DND-41 (cell line): ENCODE results near the gene WDR81.

Experiments used
- ATAC-seq: fragments of 200-7000 bp; cut with Tn5 transposase; 3 replicates; pipeline ENCODE4 v1.9.1; 2021; ENCODE audit warnings: low read depth; ENCODE audit not compliant: insufficient read depth
- DNase-seq: peaks from one replicate; pipeline ENCODE4 v3.0.0-alpha.2; 2020
- H2AFZ ChIP-seq: 2 replicates; pipeline ENCODE4 v1.6.0; 2012; ENCODE audit warnings: low read depth, low read length
- H3K27ac ChIP-seq: 2 replicates; pipeline ENCODE4 v1.5.1; 2012; ENCODE audit warnings: low read length, inconsistent platforms
- H3K27me3 ChIP-seq: fragments of 200-600 bp; sonication (generic); 2 replicates; pipeline ENCODE4 v1.6.0; 2012; ENCODE audit warnings: low read length, mild to moderate bottlenecking, inconsistent platforms; ENCODE audit not compliant: insufficient read depth, poor library complexity
- H3K36me3 ChIP-seq: 2 replicates; pipeline ENCODE4 v1.5.1; 2012; ENCODE audit warnings: low read length, inconsistent platforms; ENCODE audit not compliant: insufficient read depth
- H3K4me1 ChIP-seq: 2 replicates; pipeline ENCODE4 v1.5.1; 2012; ENCODE audit warnings: mild to moderate bottlenecking, low read length; ENCODE audit not compliant: insufficient read depth
- H3K4me2 ChIP-seq: 2 replicates; pipeline ENCODE4 v1.6.0; 2012; ENCODE audit warnings: mild to moderate bottlenecking, moderate library complexity, low read length, inconsistent platforms; ENCODE audit not compliant: insufficient read depth
- H3K4me3 ChIP-seq, 2 experiments: fragments of 200-600 bp in 1 of 2; shearing (Covaris generic) in 1 of 2; 2 replicates each; pipeline ENCODE4 v1.5.1; 2012 to 2016; ENCODE audit warnings: inconsistent platforms in 2 of 2, low read length in 2 of 2, mild to moderate bottlenecking in 2 of 2, low read depth in 1 of 2, moderate library complexity in 1 of 2
- H3K79me2 ChIP-seq: 2 replicates; pipeline ENCODE4 v1.6.0; 2012; ENCODE audit warnings: low read length, inconsistent platforms; ENCODE audit not compliant: insufficient read depth
- H3K9ac ChIP-seq: 2 replicates; pipeline ENCODE4 v1.6.0; 2012; ENCODE audit warnings: low read depth, mild to moderate bottlenecking, inconsistent platforms, low read length, moderate library complexity
- H3K9me3 ChIP-seq: 2 replicates; pipeline ENCODE4 v1.5.1; 2012; ENCODE audit warnings: low read length, moderate library complexity, mild to moderate bottlenecking, inconsistent platforms; ENCODE audit not compliant: insufficient read depth, severe bottlenecking
- H4K20me1 ChIP-seq: 2 replicates; pipeline ENCODE4 v1.6.0; 2012; ENCODE audit warnings: low read length; ENCODE audit not compliant: insufficient read depth
- CTCF ChIP-seq: IDR thresholded peaks from 2 replicates; pipeline ENCODE4 v1.5.1; 2012; ENCODE audit warnings: borderline replicate concordance, low read length, moderate library complexity, mild to moderate bottlenecking; ENCODE audit not compliant: poor library complexity, severe bottlenecking; ENCODE audit errors: extremely low read depth
- EZH2 ChIP-seq: IDR thresholded peaks from 3 replicates; pipeline ENCODE4 v1.6.1; 2012; ENCODE audit warnings: borderline replicate concordance, low read depth, mild to moderate bottlenecking, moderate library complexity, low read length, inconsistent platforms; ENCODE audit not compliant: severe bottlenecking

Gene WDR81

GRCh38 chr17:1715803-1716075 is 8.8 kb upstream of the WDR81 start:
- TF ChIP-seq CTCF: no peak
- no peak for TF ChIP-seq EZH2
- Histone ChIP-seq H3K4me1 (peaks cover 23% of the 10 kb centered on the region), H3K36me3 (no peaks in the 10 kb centered on the region), H3K79me2 (no peaks in the 10 kb centered on the region), H3K27me3 (no peaks in the 10 kb centered on the region), H3K4me3 (peak overlapping the region; percentile 61 to 94), H2AFZ (peak overlapping the region; percentile 73; the same call in 1 of the 2 replicates), H3K27ac (no peak overlapping the region), H3K9ac (peak overlapping the region; percentile 44), H4K20me1 (0 out of 2 replicates have a peak, but pooled peaks cover 4% of the 10 kb centered on the region), H3K9me3 (no peaks in the 10 kb centered on the region), H3K4me2 (peak overlapping the region; percentile 96)
- ATAC-seq: no peak
- DNase-seq: no peak

DNA sequence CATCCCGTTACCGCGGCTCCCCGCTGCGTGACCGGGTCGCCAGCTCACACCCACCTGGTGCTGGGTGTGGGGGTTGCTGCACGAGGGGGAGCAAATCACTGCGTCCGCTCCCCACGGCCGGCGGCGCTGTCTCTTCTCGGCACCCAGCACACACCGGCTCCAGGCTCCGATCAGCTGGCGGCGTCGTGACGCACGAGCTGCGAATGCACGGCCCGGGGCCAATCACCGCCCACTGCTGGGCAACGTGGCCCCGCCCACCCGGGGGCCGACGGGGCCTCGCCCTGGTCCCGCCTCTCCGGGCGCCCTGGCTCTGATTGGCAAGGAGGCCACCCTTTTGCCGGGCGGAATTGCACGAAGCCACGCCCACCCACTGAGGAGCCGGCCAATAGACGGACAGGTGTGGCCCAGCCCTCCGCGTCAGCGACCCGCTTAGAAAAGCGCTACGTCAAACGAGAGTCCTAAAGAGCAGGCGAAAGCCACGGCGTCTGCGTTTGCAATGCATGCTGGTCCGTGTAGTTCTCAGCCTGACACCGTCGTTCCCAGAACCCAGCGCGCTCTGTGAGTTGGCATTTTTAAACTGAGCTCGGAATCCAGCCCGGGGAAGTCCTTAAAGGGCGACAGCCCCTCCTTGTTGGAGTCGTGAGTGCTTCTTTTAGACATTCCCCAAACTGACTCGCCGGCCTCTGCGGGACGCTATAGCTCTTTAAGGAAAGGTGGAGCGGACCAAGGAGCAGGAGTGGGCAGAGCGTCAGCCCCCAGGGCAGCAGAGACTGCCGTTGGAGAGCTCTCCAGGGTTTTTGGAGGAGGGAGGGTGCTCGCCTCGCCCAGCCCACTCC is 8.2 kb upstream of the WDR81 start:
- H3K9ac ChIP-seq: peak overlapping the region; percentile 88
- H3K36me3 ChIP-seq: no peaks in the 10 kb centered on the region
- ATAC-seq: peak; percentile 87
- peak; percentile 32 for TF ChIP-seq CTCF
- TF ChIP-seq EZH2: no peak
- H3K27me3 ChIP-seq: no peaks in the 10 kb centered on the region
- 0 out of 2 replicates have a peak, but pooled peaks cover 4% of the 10 kb centered on the region for H4K20me1 ChIP-seq
- peak overlapping the region; percentile 74 for H2AFZ ChIP-seq
- peak overlapping the region; percentile 61 to 94 for H3K4me3 ChIP-seq
- peaks cover 23% of the 10 kb centered on the region for H3K4me1 ChIP-seq
- DNase-seq: peak; percentile 100
- no peaks in the 10 kb centered on the region for H3K79me2 ChIP-seq
- H3K4me2 ChIP-seq: peak overlapping the region; percentile 96
- H3K9me3 ChIP-seq: no peaks in the 10 kb centered on the region
- H3K27ac ChIP-seq: peak overlapping the region; percentile 95

- peak overlapping the region; percentile 95 for H3K27ac ChIP-seq
- peak overlapping the region; percentile 88 for H3K9ac ChIP-seq
- no peaks in the 10 kb centered on the region for H3K9me3 ChIP-seq
- peak overlapping the region; percentile 74 for H2AFZ ChIP-seq
- no peak for TF ChIP-seq EZH2
- no peak for TF ChIP-seq CTCF
- H3K4me1 ChIP-seq: peaks cover 23% of the 10 kb centered on the region
- 0 out of 2 replicates have a peak, but pooled peaks cover 4% of the 10 kb centered on the region for H4K20me1 ChIP-seq
- ATAC-seq: peak; percentile 73
- peak; percentile 94 for DNase-seq
- peak overlapping the region; percentile 44 to 73; a peak in 3 of 4 replicates for H3K4me3 ChIP-seq
- no peaks in the 10 kb centered on the region for H3K27me3 ChIP-seq
- peak overlapping the region; percentile 71 for H3K4me2 ChIP-seq
- no peaks in the 10 kb centered on the region for H3K79me2 ChIP-seq
- H3K36me3 ChIP-seq: no peaks in the 10 kb centered on the region
Measured at GRCh38 chr17:1716912-1717695, 7.4 kb upstream of the WDR81 start.
